SK-N-SH (cell line): ENCODE data around the gene TMEM198.

Experiments used
- EP300 ChIP-seq, 2 experiments: IDR thresholded peaks; 2 replicates each; pipeline versions ENCODE4 v1.4.0 to v1.6.1; 2012; ENCODE audit warnings: borderline replicate concordance in 1 of 2, low read depth in 1 of 2, low read length in 1 of 2
- EZH2phosphoT487 ChIP-seq: fragments of 200-600 bp; sonication (generic); IDR thresholded peaks from 2 replicates; pipeline ENCODE4 v1.6.1; 2017; ENCODE audit warnings: low read depth, mixed run types, mild to moderate bottlenecking, antibody characterized with exemption, moderate library complexity, borderline replicate concordance
- TAF1 ChIP-seq: IDR thresholded peaks from 2 replicates; pipeline ENCODE4 v1.6.1; 2012; ENCODE audit warnings: low read depth, mild to moderate bottlenecking, low read length, moderate library complexity, borderline replicate concordance
- TEAD4 ChIP-seq: IDR thresholded peaks from 2 replicates; pipeline ENCODE4 v1.4.0; 2012; ENCODE audit warnings: mild to moderate bottlenecking, borderline replicate concordance; ENCODE audit not compliant: insufficient read depth
- TF ChIP-seq, protein P1 (sequence below): fragments of 200-600 bp; sonication (generic); IDR thresholded peaks from 2 replicates; pipeline ENCODE4 v1.6.1; 2017; ENCODE audit warnings: antibody characterized with exemption, mild to moderate bottlenecking, moderate library complexity
- TF ChIP-seq, protein P2 (sequence below): IDR thresholded peaks from 2 replicates; pipeline ENCODE4 v1.6.1; 2012; ENCODE audit warnings: mild to moderate bottlenecking, low read depth, low read length, moderate library complexity

DNA sequence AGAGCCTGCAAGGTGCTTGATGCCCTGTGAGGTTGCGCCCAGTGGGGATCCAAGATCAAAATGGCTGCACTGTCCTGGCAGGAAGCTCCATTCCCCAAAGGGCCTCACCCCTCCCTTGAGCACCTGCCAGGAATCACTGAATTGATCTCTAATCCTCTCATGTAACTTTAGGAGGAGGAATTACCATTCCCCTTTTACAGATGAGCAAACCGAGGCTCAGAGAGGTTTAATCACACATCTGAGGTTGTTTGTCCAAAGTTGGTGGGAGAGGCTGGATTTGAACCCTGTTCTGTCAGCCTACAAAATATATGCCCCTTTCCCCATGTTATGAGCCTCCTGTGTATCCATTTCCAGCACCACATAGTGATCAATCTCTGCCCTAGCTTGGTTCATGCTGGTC is 19.0 kb upstream of the TMEM198 start:
- TF ChIP-seq, protein P1, sequence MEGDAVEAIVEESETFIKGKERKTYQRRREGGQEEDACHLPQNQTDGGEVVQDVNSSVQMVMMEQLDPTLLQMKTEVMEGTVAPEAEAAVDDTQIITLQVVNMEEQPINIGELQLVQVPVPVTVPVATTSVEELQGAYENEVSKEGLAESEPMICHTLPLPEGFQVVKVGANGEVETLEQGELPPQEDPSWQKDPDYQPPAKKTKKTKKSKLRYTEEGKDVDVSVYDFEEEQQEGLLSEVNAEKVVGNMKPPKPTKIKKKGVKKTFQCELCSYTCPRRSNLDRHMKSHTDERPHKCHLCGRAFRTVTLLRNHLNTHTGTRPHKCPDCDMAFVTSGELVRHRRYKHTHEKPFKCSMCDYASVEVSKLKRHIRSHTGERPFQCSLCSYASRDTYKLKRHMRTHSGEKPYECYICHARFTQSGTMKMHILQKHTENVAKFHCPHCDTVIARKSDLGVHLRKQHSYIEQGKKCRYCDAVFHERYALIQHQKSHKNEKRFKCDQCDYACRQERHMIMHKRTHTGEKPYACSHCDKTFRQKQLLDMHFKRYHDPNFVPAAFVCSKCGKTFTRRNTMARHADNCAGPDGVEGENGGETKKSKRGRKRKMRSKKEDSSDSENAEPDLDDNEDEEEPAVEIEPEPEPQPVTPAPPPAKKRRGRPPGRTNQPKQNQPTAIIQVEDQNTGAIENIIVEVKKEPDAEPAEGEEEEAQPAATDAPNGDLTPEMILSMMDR: no peak
- TF ChIP-seq TEAD4: no peak
- no peak for TF ChIP-seq EZH2phosphoT487
- no peak for TF ChIP-seq EP300 (IDR thresholded peaks at IDR 0.05; ENCODE audit: borderline replicate concordance in 1 of 2, low read depth in 1 of 2, low read length in 1 of 2)
- TF ChIP-seq TAF1: no peak
- TF ChIP-seq, protein P2, sequence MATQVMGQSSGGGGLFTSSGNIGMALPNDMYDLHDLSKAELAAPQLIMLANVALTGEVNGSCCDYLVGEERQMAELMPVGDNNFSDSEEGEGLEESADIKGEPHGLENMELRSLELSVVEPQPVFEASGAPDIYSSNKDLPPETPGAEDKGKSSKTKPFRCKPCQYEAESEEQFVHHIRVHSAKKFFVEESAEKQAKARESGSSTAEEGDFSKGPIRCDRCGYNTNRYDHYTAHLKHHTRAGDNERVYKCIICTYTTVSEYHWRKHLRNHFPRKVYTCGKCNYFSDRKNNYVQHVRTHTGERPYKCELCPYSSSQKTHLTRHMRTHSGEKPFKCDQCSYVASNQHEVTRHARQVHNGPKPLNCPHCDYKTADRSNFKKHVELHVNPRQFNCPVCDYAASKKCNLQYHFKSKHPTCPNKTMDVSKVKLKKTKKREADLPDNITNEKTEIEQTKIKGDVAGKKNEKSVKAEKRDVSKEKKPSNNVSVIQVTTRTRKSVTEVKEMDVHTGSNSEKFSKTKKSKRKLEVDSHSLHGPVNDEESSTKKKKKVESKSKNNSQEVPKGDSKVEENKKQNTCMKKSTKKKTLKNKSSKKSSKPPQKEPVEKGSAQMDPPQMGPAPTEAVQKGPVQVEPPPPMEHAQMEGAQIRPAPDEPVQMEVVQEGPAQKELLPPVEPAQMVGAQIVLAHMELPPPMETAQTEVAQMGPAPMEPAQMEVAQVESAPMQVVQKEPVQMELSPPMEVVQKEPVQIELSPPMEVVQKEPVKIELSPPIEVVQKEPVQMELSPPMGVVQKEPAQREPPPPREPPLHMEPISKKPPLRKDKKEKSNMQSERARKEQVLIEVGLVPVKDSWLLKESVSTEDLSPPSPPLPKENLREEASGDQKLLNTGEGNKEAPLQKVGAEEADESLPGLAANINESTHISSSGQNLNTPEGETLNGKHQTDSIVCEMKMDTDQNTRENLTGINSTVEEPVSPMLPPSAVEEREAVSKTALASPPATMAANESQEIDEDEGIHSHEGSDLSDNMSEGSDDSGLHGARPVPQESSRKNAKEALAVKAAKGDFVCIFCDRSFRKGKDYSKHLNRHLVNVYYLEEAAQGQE: no peak
